Panc1 (cell line): Measurements from ENCODE around the gene CMIP. TPM values are rescaled to one million over a fixed set of nuclear protein-coding genes. Genes with fewer than 3 reads are reported as not detected.

ENCODE experiments used
- ATAC-seq: fragments of 200-7000 bp; cut with Tn5 transposase; 2 replicates; pipeline ENCODE4 v1.9.1; 2020; ENCODE audit warnings: mild to moderate bottlenecking, moderate library complexity
- BruUV-seq: library from RNA; stranded (reverse); fragments of 400-500 nt; replicated peaks from 2 replicates; lab custom pipeline; 2021; lab: Mats Ljungman, UMichigan
- CTCF ChIA-PET: fragments of 300-600 bp; sonication (Branson Sonifier 250); formaldehyde crosslinking; loops from one replicate; lab custom pipeline; 2022; ENCODE audit warnings: antibody characterized with exemption; lab: Charles Lee
- POLR2A ChIA-PET: fragments of 300-600 bp; sonication (Branson Sonifier 250); formaldehyde crosslinking; loops from one replicate; lab custom pipeline; 2022; ENCODE audit warnings: antibody characterized with exemption; lab: Charles Lee
- DNase-seq: peaks from one replicate; pipeline ENCODE4 v3.0.0-alpha.2; 2010; ENCODE audit warnings: low read depth, low spot score
- H3K27ac ChIP-seq: 2 replicates; pipeline ENCODE4 v1.5.1; 2011; ENCODE audit warnings: mild to moderate bottlenecking, low read length, inconsistent platforms
- H3K27me3 ChIP-seq: fragments of 200-500 bp; sonication (Bioruptor generic); 2 replicates; pipeline ENCODE4 v1.6.0; 2014; ENCODE audit warnings: low read length, inconsistent platforms; ENCODE audit not compliant: control insufficient read depth, insufficient read depth
- H3K36me3 ChIP-seq: fragments of 200-500 bp; sonication (Bioruptor generic); 2 replicates; pipeline ENCODE4 v1.5.1; 2014; ENCODE audit warnings: inconsistent platforms, mild to moderate bottlenecking, low read length, moderate library complexity; ENCODE audit not compliant: control insufficient read depth, insufficient read depth
- H3K4me1 ChIP-seq: 2 replicates; pipeline ENCODE4 v1.5.1; 2011; ENCODE audit warnings: inconsistent platforms, mild to moderate bottlenecking, low read length, moderate library complexity; ENCODE audit not compliant: control insufficient read depth, insufficient read depth
- H3K4me3 ChIP-seq, 2 experiments: 2 replicates each; pipeline ENCODE4 v1.5.1; 2011 to 2012; ENCODE audit warnings: low read depth in 2 of 2, low read length in 2 of 2, mild to moderate bottlenecking in 2 of 2, inconsistent platforms in 1 of 2, moderate library complexity in 1 of 2
- H3K9me3 ChIP-seq: fragments of 200-500 bp; sonication (Bioruptor generic); 2 replicates; pipeline ENCODE4 v1.5.1; 2014; ENCODE audit warnings: low read depth, mild to moderate bottlenecking, inconsistent platforms, low read length, moderate library complexity; ENCODE audit not compliant: control insufficient read depth, insufficient read depth
- CTCF ChIP-seq: fragments of 450-650 bp; IDR thresholded peaks from 2 replicates; pipeline ENCODE4 v1.5.1; 2017; ENCODE audit warnings: mild to moderate bottlenecking
- POLR2AphosphoS5 ChIP-seq: IDR thresholded peaks from 2 replicates; pipeline ENCODE4 v1.6.1; 2012; ENCODE audit warnings: mild to moderate bottlenecking, low read depth, low read length, moderate library complexity
- REST ChIP-seq, 2 experiments: IDR thresholded peaks; 2 replicates each; pipeline ENCODE4 v1.6.1; 2011 to 2012; ENCODE audit warnings: low read depth in 2 of 2, control low read depth in 1 of 2, low read length in 1 of 2, mild to moderate bottlenecking in 1 of 2, moderate library complexity in 1 of 2; ENCODE audit not compliant: insufficient read depth in 1 of 2
- SIN3A ChIP-seq: IDR thresholded peaks from 2 replicates; pipeline ENCODE4 v1.6.1; 2012; ENCODE audit warnings: low read depth, mild to moderate bottlenecking, low read length, moderate library complexity, borderline replicate concordance; ENCODE audit not compliant: insufficient read depth
- TCF7L2 ChIP-seq: IDR thresholded peaks from 2 replicates; pipeline ENCODE4 v1.6.1; 2011; ENCODE audit warnings: mild to moderate bottlenecking, low read depth, low read length, inconsistent platforms
- in situ Hi-C: cut with HindIII; loops from 2 replicates; pipeline ENCODE4 v1.10.0; 2016; ENCODE audit warnings: low sequenced_read_pairs, low pct_unique_long_range_greater_than_20kb
- intact Hi-C: fragments of 100-400 bp; cut with micrococcal nuclease; formaldehyde crosslinking; loops from one replicate; pipeline ENCODE4 v1.10.0; 2022; ENCODE audit not compliant: unreplicated experiment
- total RNA-seq: library from RNA; stranded (reverse); gene quantifications from one replicate; pipeline ENCODE4 v1.2.1, GENCODE V29; 2021; ENCODE audit not compliant: unreplicated experiment

The CMIP gene
- total RNA-seq, 1 experiment from 2014 or later: 49.7 TPM

GRCh38 chr16:81509404-81509803 lies 64.8 kb downstream of the CMIP start:
- H3K9me3 ChIP-seq: no peaks in the 10 kb centered on the region
- ATAC-seq: no peak
- in situ Hi-C loops (no loop called here), intact Hi-C loops (no loop called here)
- no peaks in the 10 kb centered on the region for H3K36me3 ChIP-seq
- H3K4me3 ChIP-seq: no peak overlapping the region
- no peaks in the 10 kb centered on the region for H3K27me3 ChIP-seq
- no peak for DNase-seq
- H3K4me1 ChIP-seq: peaks cover 28% of the 10 kb centered on the region
- no TSS peak for BruUV-seq
- TF ChIP-seq POLR2AphosphoS5 (no peak), SIN3A (no peak), REST (IDR thresholded peaks at IDR 0.05; ENCODE audit: insufficient read depth in 1 of 2, low read depth in 2 of 2, low read length in 1 of 2) (no peak), TCF7L2 (no peak), CTCF (no peak)
- H3K27ac ChIP-seq: no peak overlapping the region
- CTCF ChIA-PET: no interaction called here
- POLR2A ChIA-PET: no interaction called here

- Histone ChIP-seq H3K4me1 (peaks cover 26% of the 10 kb centered on the region), H3K4me3 (no peak overlapping the region), H3K36me3 (no peaks in the 10 kb centered on the region), H3K27me3 (no peaks in the 10 kb centered on the region), H3K27ac (peak overlapping the region; percentile 54), H3K9me3 (no peaks in the 10 kb centered on the region)
- ATAC-seq: no peak
- BruUV-seq: no TSS peak
- ChIA-PET CTCF (no interaction called here), POLR2A (no interaction called here)
- TF ChIP-seq CTCF (no peak), SIN3A (no peak), TCF7L2 (no peak), REST (IDR thresholded peaks at IDR 0.05; ENCODE audit: insufficient read depth in 1 of 2, low read depth in 2 of 2, low read length in 1 of 2) (no peak), POLR2AphosphoS5 (no peak)
- intact Hi-C loops (no loop called here), in situ Hi-C loops (no loop called here)
- no peak for DNase-seq
These were observed 65.4 kb downstream of the CMIP start for GRCh38 chr16:81510016-81510415.
